Measurements from ENCODE around the gene SCAND1.
A peak's percentile ranks its signal among the peaks of the same experiment; 100 is the strongest.

SCAND1 gene

DNA sequence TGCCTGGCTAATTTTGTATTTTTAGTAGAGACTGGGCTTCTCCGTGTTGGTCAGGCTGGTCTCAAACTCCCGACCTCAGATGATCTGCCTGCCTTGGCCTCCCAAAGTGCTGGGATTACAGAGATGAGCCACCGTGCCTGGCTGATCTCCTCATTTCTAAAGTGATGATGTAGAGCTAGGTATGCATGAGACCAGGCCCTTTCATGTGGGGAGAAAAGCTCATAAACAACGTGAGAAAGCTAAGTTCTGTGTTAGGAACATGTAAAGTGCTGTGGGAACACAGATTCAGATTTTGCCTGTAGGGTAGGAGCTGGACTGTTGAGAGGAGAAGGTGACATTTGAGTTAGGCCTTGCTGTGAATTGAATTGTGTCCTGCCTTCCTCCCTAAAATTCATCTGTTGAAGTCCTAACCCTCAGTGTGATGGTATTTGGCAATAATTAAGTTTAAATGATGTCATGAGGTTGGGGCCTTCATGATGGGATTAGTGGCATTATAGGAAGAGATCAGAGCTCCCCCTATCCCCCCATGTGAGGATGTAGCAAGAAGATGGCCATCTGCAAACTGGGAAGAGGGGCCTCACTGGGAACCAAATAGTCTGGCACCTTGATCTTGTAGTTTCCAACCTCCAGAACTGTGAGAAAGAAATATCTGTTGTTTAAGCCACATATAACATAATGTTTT, 49.2 kb downstream of the SCAND1 start:
- no peak for TF ChIP-seq POLR2A (IDR thresholded peaks at IDR 0.05; ENCODE audit: low read length)
- TF ChIP-seq GATA1 (IDR thresholded peaks at IDR 0.05; ENCODE audit: low read depth, low read length) = no peak
- DNase-seq = no peak

DNA sequence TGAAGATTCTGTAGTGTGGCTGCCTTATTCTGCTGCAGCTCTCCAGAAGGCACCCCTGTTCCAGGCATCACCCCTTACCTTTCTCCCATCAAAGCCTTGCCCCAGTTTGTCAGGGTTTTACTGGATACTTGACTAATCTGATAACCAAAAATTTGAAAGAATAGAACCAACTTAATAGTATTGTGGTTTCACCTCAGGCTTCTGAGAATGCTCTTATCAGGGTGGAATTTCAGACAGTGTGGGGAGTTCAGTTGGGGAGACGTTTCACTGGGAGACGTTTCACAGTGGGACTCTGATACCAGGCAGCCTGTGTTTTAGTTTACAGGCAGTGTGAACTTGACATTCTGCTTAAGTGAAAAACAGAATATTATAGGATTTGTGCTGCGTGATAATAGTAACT, 50.5 kb downstream of the SCAND1 start:
- peak; percentile 12 to 47 for DNase-seq
- no peak for TF ChIP-seq POLR2A (IDR thresholded peaks at IDR 0.05; ENCODE audit: low read length)
- TF ChIP-seq GATA1 (IDR thresholded peaks at IDR 0.05; ENCODE audit: low read depth, low read length) = no peak
